ENCODE measurements around the gene HIPK4. TPM values are rescaled to one million over a fixed set of nuclear protein-coding genes. Genes with fewer than 3 reads are reported as not detected.
"Not testable (repeated sequence)": the region's sequence is repeated elsewhere in the genome, so short reads cannot be mapped to it uniquely, and the experiment has no call there.

The HIPK4 gene
- total RNA-seq, 2 experiments from 2014 or later, result 0.10 TPM

DNA sequence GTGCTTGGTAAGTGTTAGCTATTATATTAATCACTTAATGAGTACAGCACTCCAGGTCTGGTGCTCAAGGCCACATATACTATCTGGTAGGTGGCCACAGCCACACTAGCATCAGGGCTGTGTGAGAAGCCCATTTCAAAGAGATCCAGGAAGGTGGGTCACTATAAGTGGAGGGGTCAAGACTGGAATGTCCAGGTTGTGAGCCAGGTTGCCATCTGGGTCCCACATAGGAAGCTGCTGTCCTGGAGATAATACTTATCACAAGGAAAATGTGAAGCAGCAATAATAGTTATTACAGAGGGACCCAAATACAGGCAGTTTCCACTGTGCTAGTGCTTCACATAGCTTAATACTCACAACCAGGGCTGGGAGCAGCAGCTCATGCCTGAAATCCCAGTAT is 54.9 kb downstream of the HIPK4 start:
- Mint-ChIP-seq H3K4me3 (no peak overlapping the region), H3K4me1 (no peaks in the 10 kb centered on the region), H3K9me3 (no peaks in the 10 kb centered on the region), H3K27me3 (no peaks in the 10 kb centered on the region), H3K36me3 (ENCODE audit: low read depth) (peaks cover 35% of the 10 kb centered on the region), H3K27ac (no peak overlapping the region)
- no peak for DNase-seq
- ChIA-PET POLR2A (no interaction called here), CTCF (interaction anchor here (0.9 kb wide), 1 partner anchor 91 kb away, joined by 3 read pairs; no protein-coding TSS in a partner anchor)

DNA sequence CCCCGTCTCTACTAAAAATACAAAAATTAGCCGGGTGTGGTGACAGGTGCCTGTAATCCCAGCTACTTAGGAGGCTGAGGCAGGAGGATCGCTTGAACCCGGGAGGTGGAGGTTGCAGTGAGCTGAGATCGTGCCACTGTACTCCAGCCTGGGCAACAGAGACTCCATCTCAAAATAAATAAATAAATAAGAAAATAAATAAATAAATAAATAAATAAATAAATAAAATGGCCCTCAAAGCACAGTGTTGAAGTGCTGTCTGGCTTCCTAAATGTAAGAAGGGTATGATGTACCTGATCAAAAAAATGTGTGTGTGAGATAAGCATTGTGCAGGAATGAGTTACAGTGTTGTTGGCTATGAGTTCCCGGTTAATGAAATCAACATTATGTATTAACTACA is 56.9 kb downstream of the HIPK4 start:
- H3K4me1 Mint-ChIP-seq, POLR2A ChIA-PET, H3K9me3 Mint-ChIP-seq, CTCF ChIA-PET, H3K4me3 Mint-ChIP-seq, DNase-seq, H3K27me3 Mint-ChIP-seq, H3K27ac Mint-ChIP-seq: not testable (repeated sequence)
- H3K36me3 Mint-ChIP-seq (ENCODE audit: low read depth), result peaks cover 46% of the 10 kb centered on the region

DNA sequence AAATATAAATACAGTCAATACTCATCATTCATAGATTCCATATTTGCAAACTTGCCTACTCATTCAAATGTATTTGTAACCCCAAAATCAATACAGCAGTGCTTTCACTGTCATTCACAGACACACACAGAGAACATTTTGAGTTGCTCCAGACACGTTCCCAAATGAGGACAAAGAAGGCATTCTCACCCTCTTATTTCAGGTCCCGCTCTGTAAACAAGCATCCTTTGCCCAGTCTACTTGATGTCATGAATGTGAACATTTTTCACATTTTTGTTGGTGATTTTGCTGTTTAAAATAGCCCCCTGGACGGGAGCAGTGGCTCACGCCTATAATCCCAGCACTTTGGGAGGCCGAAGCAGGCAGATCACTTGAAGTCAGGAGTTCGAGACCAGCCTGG is 57.3 kb downstream of the HIPK4 start:
- Mint-ChIP-seq H3K9me3 (no peaks in the 10 kb centered on the region), H3K27me3 (no peaks in the 10 kb centered on the region), H3K4me1 (no peaks in the 10 kb centered on the region), H3K27ac (no peak overlapping the region), H3K36me3 (ENCODE audit: low read depth) (peaks cover 50% of the 10 kb centered on the region), H3K4me3 (no peak overlapping the region)
- DNase-seq, result no peak
- ChIA-PET CTCF (no interaction called here), POLR2A (no interaction called here)

DNA sequence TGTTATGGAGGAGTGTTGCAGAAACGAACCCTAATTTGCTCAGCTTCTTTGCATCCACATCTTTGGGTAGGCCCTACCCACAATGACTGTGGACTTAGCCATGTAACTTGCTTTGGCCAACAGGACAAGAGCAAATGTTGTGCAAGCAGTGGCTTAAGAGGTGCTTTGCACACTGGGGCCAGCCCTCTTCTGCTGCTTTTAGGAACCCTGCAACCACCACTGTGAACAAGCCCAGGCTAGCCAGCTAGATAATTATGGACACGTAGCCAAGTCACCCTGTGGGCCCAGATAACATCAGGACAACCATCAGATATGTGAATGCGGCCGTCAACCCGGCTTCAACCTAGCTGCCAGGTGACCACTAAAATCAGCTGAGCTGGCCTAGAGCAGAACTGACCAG is 58.9 kb downstream of the HIPK4 start:
- no peak overlapping the region for H3K4me3 Mint-ChIP-seq
- H3K36me3 Mint-ChIP-seq (ENCODE audit: low read depth), result peaks cover 53% of the 10 kb centered on the region
- H3K27me3 Mint-ChIP-seq, result no peaks in the 10 kb centered on the region
- no peak overlapping the region for H3K27ac Mint-ChIP-seq
- no peaks in the 10 kb centered on the region for H3K4me1 Mint-ChIP-seq
- DNase-seq, result no peak
- ChIA-PET CTCF (interaction anchor here (1.8 kb wide), 1 partner anchor 26 kb away, joined by 8 read pairs; no protein-coding TSS in a partner anchor), POLR2A (no interaction called here)
- no peaks in the 10 kb centered on the region for H3K9me3 Mint-ChIP-seq

Other genes with a start within 250 kb of the HIPK4 start
- 10 to 100 TPM; 17.3 to 18.0 TPM for gene MAP3K10, start 198.8 kb downstream of the HIPK4 start, total RNA-seq
- gene TTC9B, start 171.8 kb downstream of the HIPK4 start, total RNA-seq, result not detected
- not detected for gene CCNP, start 163.5 kb downstream of the HIPK4 start, total RNA-seq
- gene AKT2, start 104.8 kb downstream of the HIPK4 start, total RNA-seq, result 100 to 1,000 TPM; 142 to 150 TPM
- gene C19orf47, start 41.8 kb downstream of the HIPK4 start, total RNA-seq, result 10 to 100 TPM; 19.0 to 20.5 TPM
- 100 to 1,000 TPM in 1 of 2 experiments, 10 to 100 TPM in 1; 92.4 to 100 TPM for gene PLD3, start 41.5 kb downstream of the HIPK4 start, total RNA-seq
- gene PRX, start 23.2 kb upstream of the HIPK4 start, total RNA-seq, result 1 to 10 TPM; 1.1 to 1.5 TPM
- 10 to 100 TPM; 10.6 to 10.7 TPM for gene SERTAD1, start 35.8 kb upstream of the HIPK4 start, total RNA-seq
- 10 to 100 TPM; 18.0 to 20.3 TPM for gene SERTAD3, start 54.2 kb upstream of the HIPK4 start, total RNA-seq
- 10 to 100 TPM; 20.1 to 20.5 TPM for gene BLVRB, start 75.6 kb upstream of the HIPK4 start, total RNA-seq
- 1 to 10 TPM in 1 of 2 experiments, under 1 TPM in 1; 0.60 to 1.3 TPM for gene SPTBN4, start 76.8 kb upstream of the HIPK4 start, total RNA-seq
- 100 to 1,000 TPM; 139 to 150 TPM for gene SHKBP1, start 186.7 kb upstream of the HIPK4 start, total RNA-seq
- 100 to 1,000 TPM; 121 to 122 TPM for gene LTBP4, start 211.2 kb upstream of the HIPK4 start, total RNA-seq

All from activated CD4-positive, alpha-beta memory T cell treated with anti-CD3 and anti-CD28 coated beads, Interleukin-2, amount 10 ng/mL, durations not matched to agents 7 days and 5 days (primary cell).